22Rv1 (cell line): Measurements from ENCODE around the gene SUFU.
A peak's percentile ranks its signal among the peaks of the same experiment; 100 is the strongest.

ENCODE experiments used
- H3K27ac ChIP-seq: fragments of 450-650 bp; 2 replicates; pipeline ENCODE4 v1.5.1; 2017
- ZFX ChIP-seq: fragments of 450-650 bp; IDR thresholded peaks from 2 replicates; pipeline ENCODE4 v1.6.1; 2017; ENCODE audit warnings: antibody characterized with exemption, borderline replicate concordance
- TF ChIP-seq, protein P1 (sequence below): fragments of 450-650 bp; IDR thresholded peaks from 2 replicates; pipeline ENCODE4 v1.5.1; 2017; ENCODE audit warnings: mild to moderate bottlenecking

Gene SUFU

DNA sequence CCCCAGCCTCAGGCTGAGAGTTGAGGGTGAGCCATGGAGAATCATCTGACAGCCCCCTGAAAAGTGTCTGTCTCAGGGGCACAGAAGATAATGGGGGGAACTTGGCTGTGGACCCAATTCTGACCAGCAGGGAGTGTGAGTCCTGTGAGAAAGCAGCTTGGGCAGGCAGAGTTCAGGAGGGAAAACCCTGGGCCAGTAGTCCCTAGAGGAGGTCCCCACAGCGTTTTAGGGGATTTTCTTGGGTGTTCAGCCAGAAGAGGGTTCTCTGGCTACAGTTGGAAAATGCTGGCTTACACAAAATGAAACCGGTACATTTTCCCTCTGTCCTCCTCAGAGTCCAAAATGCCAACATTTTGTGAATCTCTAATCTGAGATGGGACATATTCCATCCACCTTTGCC lies 104.7 kb downstream of the SUFU start:
- TF ChIP-seq, protein P1, sequence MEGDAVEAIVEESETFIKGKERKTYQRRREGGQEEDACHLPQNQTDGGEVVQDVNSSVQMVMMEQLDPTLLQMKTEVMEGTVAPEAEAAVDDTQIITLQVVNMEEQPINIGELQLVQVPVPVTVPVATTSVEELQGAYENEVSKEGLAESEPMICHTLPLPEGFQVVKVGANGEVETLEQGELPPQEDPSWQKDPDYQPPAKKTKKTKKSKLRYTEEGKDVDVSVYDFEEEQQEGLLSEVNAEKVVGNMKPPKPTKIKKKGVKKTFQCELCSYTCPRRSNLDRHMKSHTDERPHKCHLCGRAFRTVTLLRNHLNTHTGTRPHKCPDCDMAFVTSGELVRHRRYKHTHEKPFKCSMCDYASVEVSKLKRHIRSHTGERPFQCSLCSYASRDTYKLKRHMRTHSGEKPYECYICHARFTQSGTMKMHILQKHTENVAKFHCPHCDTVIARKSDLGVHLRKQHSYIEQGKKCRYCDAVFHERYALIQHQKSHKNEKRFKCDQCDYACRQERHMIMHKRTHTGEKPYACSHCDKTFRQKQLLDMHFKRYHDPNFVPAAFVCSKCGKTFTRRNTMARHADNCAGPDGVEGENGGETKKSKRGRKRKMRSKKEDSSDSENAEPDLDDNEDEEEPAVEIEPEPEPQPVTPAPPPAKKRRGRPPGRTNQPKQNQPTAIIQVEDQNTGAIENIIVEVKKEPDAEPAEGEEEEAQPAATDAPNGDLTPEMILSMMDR = no peak
- TF ChIP-seq ZFX = no peak
- H3K27ac ChIP-seq = no peak overlapping the region

- H3K27ac ChIP-seq = no peak overlapping the region
- TF ChIP-seq, protein P1 = no peak
- TF ChIP-seq ZFX = no peak
These were observed 106.7 kb downstream of the SUFU start for GRCh38 chr10:102610441-102610887.

DNA sequence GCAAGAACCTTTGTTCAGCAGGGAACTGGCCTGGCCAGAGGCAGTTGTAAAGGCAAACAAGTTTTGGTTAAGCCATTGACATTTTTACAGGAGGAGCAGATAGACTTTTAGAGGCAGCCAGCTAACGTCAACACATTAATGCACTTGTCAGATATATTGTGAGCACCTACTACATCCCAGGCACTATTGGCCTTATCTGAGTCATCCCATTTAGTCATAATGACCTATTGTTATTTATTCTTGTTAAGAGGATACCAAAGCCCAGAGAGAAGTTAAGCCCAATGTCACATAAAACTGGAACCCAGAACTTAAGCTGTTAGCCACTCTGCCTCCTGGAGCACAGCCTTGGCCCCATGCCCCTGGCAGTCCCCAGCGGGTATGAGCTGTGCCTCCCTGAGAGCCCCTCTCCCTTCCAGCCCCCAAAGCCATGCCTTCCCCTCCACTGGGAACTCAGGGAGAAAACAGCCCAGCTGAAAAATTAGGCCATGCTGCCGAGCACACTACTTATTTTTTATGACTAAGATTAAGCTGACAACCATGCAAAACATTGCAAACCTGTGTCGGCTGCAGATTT lies 107.8 kb downstream of the SUFU start:
- no peak overlapping the region for H3K27ac ChIP-seq

GRCh38 chr10:102612964-102613275 lies 109.1 kb downstream of the SUFU start:
- no peak for TF ChIP-seq ZFX
- H3K27ac ChIP-seq = no peak overlapping the region

More for the DNA sequence above, 107.8 kb downstream of the SUFU start:
- no peak for TF ChIP-seq ZFX
- TF ChIP-seq, protein P1 = no peak

DNA sequence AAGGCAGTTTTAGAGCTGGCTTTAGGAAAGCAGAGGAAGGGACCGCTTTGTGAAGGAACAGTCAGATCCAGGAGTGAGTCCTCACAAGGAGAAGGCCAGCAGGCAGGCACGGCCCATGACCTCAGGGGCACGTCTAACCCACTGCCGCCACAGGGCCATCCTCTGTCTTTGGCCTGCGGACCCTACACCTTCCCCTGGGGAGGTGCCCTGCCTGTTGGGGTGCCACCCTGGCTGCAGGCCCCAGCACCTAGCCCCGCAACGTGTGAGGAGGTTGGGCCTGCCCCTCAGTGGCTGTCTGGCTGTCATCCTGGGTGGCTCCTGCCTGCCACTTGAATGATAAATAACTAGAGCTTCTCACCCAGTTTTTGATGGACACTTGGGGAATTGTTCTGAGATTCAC lies 109.5 kb downstream of the SUFU start:
- TF ChIP-seq ZFX = no peak
- TF ChIP-seq, protein P1 = no peak
- H3K27ac ChIP-seq = no peak overlapping the region

- no peak overlapping the region for H3K27ac ChIP-seq
- no peak for TF ChIP-seq ZFX
- TF ChIP-seq, protein P1 = no peak
These were observed 110.0 kb downstream of the SUFU start for GRCh38 chr10:102613785-102614184.

DNA sequence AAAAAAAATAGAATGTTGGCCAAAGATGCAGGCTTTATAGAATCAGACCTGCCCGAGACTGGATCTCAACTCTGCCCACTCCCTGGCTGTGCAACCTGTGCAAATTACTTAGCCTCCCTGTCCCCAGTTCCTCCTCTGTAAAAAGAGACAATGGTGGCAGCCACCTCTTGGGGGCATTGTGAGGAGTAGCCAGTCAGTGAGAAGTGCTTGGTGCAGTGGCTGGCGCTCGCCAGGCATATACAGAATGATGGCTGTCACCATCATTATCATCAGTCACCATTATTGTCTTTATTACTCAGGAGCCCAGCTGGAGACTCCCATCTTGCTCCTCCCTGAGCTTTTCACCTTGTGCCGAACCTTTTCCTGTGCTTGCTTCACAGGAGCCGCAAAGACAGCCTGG lies 111.1 kb downstream of the SUFU start:
- H3K27ac ChIP-seq = no peak overlapping the region
- TF ChIP-seq ZFX = no peak
- TF ChIP-seq, protein P1 = no peak

DNA sequence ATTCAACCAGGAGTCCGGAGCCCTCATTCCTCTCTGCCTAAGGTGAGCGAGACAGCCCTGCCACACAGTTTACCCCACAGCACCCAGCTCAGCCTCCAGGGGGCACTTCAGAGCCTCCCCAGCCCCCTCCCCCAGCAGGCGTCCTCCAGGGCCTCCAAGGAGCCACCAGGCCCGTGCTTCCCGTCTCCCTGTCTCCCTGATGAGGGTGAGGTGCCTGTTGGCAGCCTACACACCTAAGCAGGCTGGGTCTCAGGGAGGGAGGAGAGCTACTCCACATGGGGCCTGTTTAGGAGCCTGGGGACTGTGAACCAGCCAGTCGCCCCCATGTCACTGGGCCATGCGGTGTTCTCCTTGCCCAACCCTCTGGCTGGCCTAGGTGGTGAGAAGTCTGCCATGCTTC lies 111.6 kb downstream of the SUFU start:
- TF ChIP-seq, protein P1 = peak; percentile 37
- TF ChIP-seq ZFX = no peak
- H3K27ac ChIP-seq = no peak overlapping the region
